ENCODE data around the gene ANKRD26. TPM values are rescaled to one million over a fixed set of nuclear protein-coding genes. Genes with fewer than 3 reads are reported as not detected.

ANKRD26 gene
- total RNA-seq, 1 donor from 2014 or later: 7.3 TPM

- Mint-ChIP-seq H3K4me3 (ENCODE audit: unreplicated experiment) (no peak overlapping the region), H3K27me3 (ENCODE audit: low read depth) (no peaks in the 10 kb centered on the region), H3K36me3 (ENCODE audit: low read depth) (peaks cover 6% of the 10 kb centered on the region), H3K9me3 (ENCODE audit: low read depth) (peaks cover 3% of the 10 kb centered on the region), H3K27ac (ENCODE audit: unreplicated experiment) (no peak overlapping the region), H3K4me1 (ENCODE audit: low read depth) (no peaks in the 10 kb centered on the region)
- TF ChIP-seq, protein P1, sequence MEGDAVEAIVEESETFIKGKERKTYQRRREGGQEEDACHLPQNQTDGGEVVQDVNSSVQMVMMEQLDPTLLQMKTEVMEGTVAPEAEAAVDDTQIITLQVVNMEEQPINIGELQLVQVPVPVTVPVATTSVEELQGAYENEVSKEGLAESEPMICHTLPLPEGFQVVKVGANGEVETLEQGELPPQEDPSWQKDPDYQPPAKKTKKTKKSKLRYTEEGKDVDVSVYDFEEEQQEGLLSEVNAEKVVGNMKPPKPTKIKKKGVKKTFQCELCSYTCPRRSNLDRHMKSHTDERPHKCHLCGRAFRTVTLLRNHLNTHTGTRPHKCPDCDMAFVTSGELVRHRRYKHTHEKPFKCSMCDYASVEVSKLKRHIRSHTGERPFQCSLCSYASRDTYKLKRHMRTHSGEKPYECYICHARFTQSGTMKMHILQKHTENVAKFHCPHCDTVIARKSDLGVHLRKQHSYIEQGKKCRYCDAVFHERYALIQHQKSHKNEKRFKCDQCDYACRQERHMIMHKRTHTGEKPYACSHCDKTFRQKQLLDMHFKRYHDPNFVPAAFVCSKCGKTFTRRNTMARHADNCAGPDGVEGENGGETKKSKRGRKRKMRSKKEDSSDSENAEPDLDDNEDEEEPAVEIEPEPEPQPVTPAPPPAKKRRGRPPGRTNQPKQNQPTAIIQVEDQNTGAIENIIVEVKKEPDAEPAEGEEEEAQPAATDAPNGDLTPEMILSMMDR (IDR thresholded peaks at IDR 0.05): no peak
- no peak for DNase-seq (ENCODE audit: low spot score)
These were observed 129.6 kb downstream of the ANKRD26 start for GRCh38 chr10:26970667-26971066.

GRCh38 chr10:26969145-26969926, 131.0 kb downstream of the ANKRD26 start:
- DNase-seq (ENCODE audit: low spot score): no peak
- H3K36me3 Mint-ChIP-seq (ENCODE audit: low read depth): peaks cover 7% of the 10 kb centered on the region
- H3K27ac Mint-ChIP-seq (ENCODE audit: unreplicated experiment): no peak overlapping the region
- peaks cover 3% of the 10 kb centered on the region for H3K9me3 Mint-ChIP-seq (ENCODE audit: low read depth)
- no peaks in the 10 kb centered on the region for H3K27me3 Mint-ChIP-seq (ENCODE audit: low read depth)
- H3K4me1 Mint-ChIP-seq (ENCODE audit: low read depth): no peaks in the 10 kb centered on the region
- TF ChIP-seq, protein P1 (IDR thresholded peaks at IDR 0.05): no peak
- no peak overlapping the region for H3K4me3 Mint-ChIP-seq (ENCODE audit: unreplicated experiment)

- DNase-seq (ENCODE audit: low spot score): no peak
- H3K27ac Mint-ChIP-seq (ENCODE audit: unreplicated experiment): no peak overlapping the region
- peaks cover 5% of the 10 kb centered on the region for H3K36me3 Mint-ChIP-seq (ENCODE audit: low read depth)
- no peaks in the 10 kb centered on the region for H3K4me1 Mint-ChIP-seq (ENCODE audit: low read depth)
- no peaks in the 10 kb centered on the region for H3K27me3 Mint-ChIP-seq (ENCODE audit: low read depth)
- no peak overlapping the region for H3K4me3 Mint-ChIP-seq (ENCODE audit: unreplicated experiment)
- H3K9me3 Mint-ChIP-seq (ENCODE audit: low read depth): peaks cover 3% of the 10 kb centered on the region
- TF ChIP-seq, protein P1 (IDR thresholded peaks at IDR 0.05): no peak
These were observed 137.5 kb downstream of the ANKRD26 start for GRCh38 chr10:26962835-26963234.

GRCh38 chr10:26960308-26960707, 140.0 kb downstream of the ANKRD26 start:
- Mint-ChIP-seq H3K27me3 (ENCODE audit: low read depth) (no peaks in the 10 kb centered on the region), H3K27ac (ENCODE audit: unreplicated experiment) (no peak overlapping the region), H3K4me1 (ENCODE audit: low read depth) (no peaks in the 10 kb centered on the region), H3K36me3 (ENCODE audit: low read depth) (no peaks in the 10 kb centered on the region), H3K9me3 (ENCODE audit: low read depth) (no peaks in the 10 kb centered on the region), H3K4me3 (ENCODE audit: unreplicated experiment) (no peak overlapping the region)
- TF ChIP-seq, protein P1 (IDR thresholded peaks at IDR 0.05): no peak
- DNase-seq (ENCODE audit: low spot score): no peak

DNA sequence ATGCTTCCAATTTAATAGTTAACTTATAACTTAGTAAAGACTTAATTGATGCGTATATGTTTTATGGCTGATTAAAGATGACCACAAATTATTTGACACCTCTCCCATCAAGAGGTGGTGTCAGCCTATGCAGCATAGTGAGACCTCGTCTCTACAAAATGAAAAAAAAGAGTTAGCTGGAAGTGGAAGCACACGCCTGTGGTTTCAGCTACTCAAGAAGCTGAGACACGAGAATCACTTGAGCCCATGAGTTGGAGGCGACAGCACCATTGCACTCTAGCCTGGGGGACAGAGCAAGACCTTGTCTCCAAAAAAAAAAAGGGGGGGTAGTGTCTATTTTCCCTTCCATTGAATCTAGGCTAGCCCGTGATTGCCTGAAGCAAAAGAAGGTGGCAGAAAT, 140.5 kb downstream of the ANKRD26 start:
- Mint-ChIP-seq H3K36me3 (ENCODE audit: low read depth) (no peaks in the 10 kb centered on the region), H3K4me3 (ENCODE audit: unreplicated experiment) (no peak overlapping the region), H3K27me3 (ENCODE audit: low read depth) (no peaks in the 10 kb centered on the region), H3K9me3 (ENCODE audit: low read depth) (no peaks in the 10 kb centered on the region), H3K4me1 (ENCODE audit: low read depth) (no peaks in the 10 kb centered on the region), H3K27ac (ENCODE audit: unreplicated experiment) (no peak overlapping the region)
- TF ChIP-seq, protein P1 (IDR thresholded peaks at IDR 0.05): no peak
- DNase-seq (ENCODE audit: low spot score): no peak

Other genes with a start within 250 kb of the ANKRD26 start
- 50.2 to 56.5 TPM (median 51.9 TPM) in 3 replicates for gene ABI1, start 239.5 kb downstream of the ANKRD26 start, total RNA-seq
- 128 to 149 TPM (median 137 TPM) in 3 replicates for gene YME1L1, start 53.9 kb upstream of the ANKRD26 start, total RNA-seq
- 6.9 to 11.3 TPM (median 7.6 TPM) in 3 replicates for gene MASTL, start 54.9 kb upstream of the ANKRD26 start, total RNA-seq
- gene ACBD5, start 140.3 kb upstream of the ANKRD26 start, total RNA-seq: 20.6 to 24.7 TPM (median 24.6 TPM) in 3 replicates

All from chondrocyte (in vitro differentiated cells).